ENCODE measurements around the gene DNAI1.

DNAI1 gene

DNA sequence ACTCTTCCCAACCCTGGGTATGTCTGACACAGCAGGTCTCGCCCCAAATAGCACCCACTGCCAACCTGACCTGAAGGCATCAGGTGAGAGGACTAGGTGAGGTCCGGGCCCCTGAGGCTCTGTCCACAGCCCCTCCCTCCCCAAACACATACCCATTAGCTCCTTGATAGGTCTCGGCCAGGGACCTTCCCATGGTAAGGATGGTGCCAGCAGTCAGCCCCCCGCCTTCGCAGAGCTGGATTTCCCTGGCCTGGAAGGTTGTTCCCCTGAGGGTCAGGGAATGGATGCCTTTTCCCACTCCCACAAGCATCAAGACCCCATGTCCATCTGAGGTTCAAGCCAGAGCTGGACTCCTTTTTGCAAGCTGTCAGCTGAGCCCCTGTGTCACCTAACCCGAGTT, 61.5 kb downstream of the DNAI1 start:
- Histone ChIP-seq H3K9ac (ENCODE audit: low read length) (no peak overlapping the region), H3K4me2 (ENCODE audit: low read length) (no peak overlapping the region), H2AFZ (ENCODE audit: low read length) (no peak overlapping the region), H4K20me1 (ENCODE audit: insufficient read depth, low read length) (no peaks in the 10 kb centered on the region), H3F3A (ENCODE audit: insufficient read depth, low read length) (no peaks in the 10 kb centered on the region), H3K9me3 (ENCODE audit: low read length) (no peaks in the 10 kb centered on the region), H3K27ac (ENCODE audit: low read depth, low read length, poor library complexity, severe bottlenecking) (no peak overlapping the region), H3K27me3 (ENCODE audit: insufficient read depth, low read length) (peaks cover 16% of the 10 kb centered on the region), H3K36me3 (ENCODE audit: insufficient read depth, low read length) (no peaks in the 10 kb centered on the region), H3K9me2 (ENCODE audit: low read depth, low read length) (no peaks in the 10 kb centered on the region), H3K79me2 (ENCODE audit: insufficient read depth, low read length) (no peaks in the 10 kb centered on the region), H3K4me1 (ENCODE audit: insufficient read depth, low read length, severe bottlenecking) (peaks cover 9% of the 10 kb centered on the region), H3K4me3 (ENCODE audit: low read depth, low read length, poor library complexity, severe bottlenecking) (no peak overlapping the region)
- no peak for TF ChIP-seq CTCF (IDR thresholded peaks at IDR 0.05; ENCODE audit: low read length)
- TF ChIP-seq EZH2 (IDR thresholded peaks at IDR 0.05; ENCODE audit: borderline replicate concordance, low read length) = no peak

DNA sequence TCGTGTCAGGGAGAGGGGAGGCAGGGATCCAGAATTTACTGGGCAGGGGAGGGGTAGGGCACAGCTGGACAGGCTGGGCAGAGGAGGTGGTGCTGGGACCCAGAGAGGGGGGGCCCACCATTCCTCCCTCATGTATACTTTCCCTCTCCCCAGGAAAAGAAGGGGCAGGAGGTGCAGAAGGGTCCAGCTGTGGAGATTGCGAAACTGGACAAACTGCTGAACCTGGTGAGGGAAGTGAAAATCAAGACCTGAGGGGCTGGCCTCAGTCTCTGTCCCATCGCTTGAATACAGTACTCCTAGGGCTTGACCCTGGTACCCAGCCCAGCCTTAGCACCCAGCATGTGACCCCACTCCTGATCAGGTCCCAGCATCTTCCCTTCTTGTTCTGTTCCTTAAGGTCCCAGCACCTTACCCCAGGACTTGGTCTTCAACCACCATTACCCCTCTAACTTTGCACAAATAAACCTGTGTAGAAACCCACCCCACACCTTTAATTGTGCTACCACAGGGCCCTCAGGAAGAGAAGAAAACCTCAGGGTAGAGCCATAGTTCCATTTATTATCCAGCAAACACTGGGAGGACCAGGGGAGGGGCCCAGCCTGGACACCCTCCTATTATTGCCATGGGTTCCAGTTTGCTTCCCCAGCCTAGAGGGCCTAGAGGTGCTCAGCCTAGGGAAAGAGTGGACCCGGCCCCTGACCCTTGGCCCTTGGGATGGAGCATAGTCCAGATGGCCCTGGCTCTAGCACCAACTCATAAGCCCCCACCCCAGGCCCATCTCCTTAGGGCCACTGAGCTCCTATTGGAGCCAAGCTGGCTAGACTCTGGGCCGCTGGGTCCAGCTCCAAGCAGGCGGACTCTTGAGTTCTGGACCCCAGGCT, 62.1 kb downstream of the DNAI1 start:
- peaks cover 9% of the 10 kb centered on the region for H3K4me1 ChIP-seq (ENCODE audit: insufficient read depth, low read length, severe bottlenecking)
- no peak for TF ChIP-seq CTCF (IDR thresholded peaks at IDR 0.05; ENCODE audit: low read length)
- no peak for TF ChIP-seq EZH2 (IDR thresholded peaks at IDR 0.05; ENCODE audit: borderline replicate concordance, low read length)
- no peaks in the 10 kb centered on the region for H3K9me2 ChIP-seq (ENCODE audit: low read depth, low read length)
- no peak overlapping the region for H3K9ac ChIP-seq (ENCODE audit: low read length)
- H3F3A ChIP-seq (ENCODE audit: insufficient read depth, low read length) = no peaks in the 10 kb centered on the region
- H3K4me2 ChIP-seq (ENCODE audit: low read length) = no peak overlapping the region
- no peaks in the 10 kb centered on the region for H3K79me2 ChIP-seq (ENCODE audit: insufficient read depth, low read length)
- H4K20me1 ChIP-seq (ENCODE audit: insufficient read depth, low read length) = no peaks in the 10 kb centered on the region
- no peaks in the 10 kb centered on the region for H3K36me3 ChIP-seq (ENCODE audit: insufficient read depth, low read length)
- H3K4me3 ChIP-seq (ENCODE audit: low read depth, low read length, poor library complexity, severe bottlenecking) = no peak overlapping the region
- H3K27ac ChIP-seq (ENCODE audit: low read depth, low read length, poor library complexity, severe bottlenecking) = no peak overlapping the region
- no peaks in the 10 kb centered on the region for H3K9me3 ChIP-seq (ENCODE audit: low read length)
- H2AFZ ChIP-seq (ENCODE audit: low read length) = no peak overlapping the region
- H3K27me3 ChIP-seq (ENCODE audit: insufficient read depth, low read length) = peaks cover 16% of the 10 kb centered on the region

GRCh38 chr9:34521406-34522045, 62.9 kb downstream of the DNAI1 start:
- no peak overlapping the region for H2AFZ ChIP-seq (ENCODE audit: low read length)
- no peak overlapping the region for H3K27ac ChIP-seq (ENCODE audit: low read depth, low read length, poor library complexity, severe bottlenecking)
- H3K36me3 ChIP-seq (ENCODE audit: insufficient read depth, low read length) = no peaks in the 10 kb centered on the region
- H4K20me1 ChIP-seq (ENCODE audit: insufficient read depth, low read length) = no peaks in the 10 kb centered on the region
- H3K4me2 ChIP-seq (ENCODE audit: low read length) = no peak overlapping the region
- no peaks in the 10 kb centered on the region for H3F3A ChIP-seq (ENCODE audit: insufficient read depth, low read length)
- H3K4me1 ChIP-seq (ENCODE audit: insufficient read depth, low read length, severe bottlenecking) = peaks cover 9% of the 10 kb centered on the region
- H3K79me2 ChIP-seq (ENCODE audit: insufficient read depth, low read length) = no peaks in the 10 kb centered on the region
- H3K27me3 ChIP-seq (ENCODE audit: insufficient read depth, low read length) = peaks cover 16% of the 10 kb centered on the region
- no peak overlapping the region for H3K4me3 ChIP-seq (ENCODE audit: low read depth, low read length, poor library complexity, severe bottlenecking)
- no peak overlapping the region for H3K9ac ChIP-seq (ENCODE audit: low read length)
- no peaks in the 10 kb centered on the region for H3K9me3 ChIP-seq (ENCODE audit: low read length)
- H3K9me2 ChIP-seq (ENCODE audit: low read depth, low read length) = no peaks in the 10 kb centered on the region
- TF ChIP-seq EZH2 (IDR thresholded peaks at IDR 0.05; ENCODE audit: borderline replicate concordance, low read length) = no peak
- TF ChIP-seq CTCF (IDR thresholded peaks at IDR 0.05; ENCODE audit: low read length) = no peak

Measured in OCI-LY1 (cell line).